ENCODE data around the gene DNER.

GRCh38 chr2:229562472-229563127, 151.8 kb downstream of the DNER start:
- no peak for TF ChIP-seq CHD4 (IDR thresholded peaks at IDR 0.05)
- no peak for TF ChIP-seq SP1 (IDR thresholded peaks at IDR 0.05; ENCODE audit: low read depth, low read length)
- no peak for TF ChIP-seq RAD21 (IDR thresholded peaks at IDR 0.05; ENCODE audit: insufficient read depth, low read depth, low read length)
- TF ChIP-seq BHLHE40 (IDR thresholded peaks at IDR 0.05; ENCODE audit: borderline replicate concordance in 1 of 2, low read depth in 2 of 2, low read length in 1 of 2) = no peak
- no peak for TF ChIP-seq ZZZ3 (IDR thresholded peaks at IDR 0.05; ENCODE audit: control insufficient read depth, insufficient read length, low read depth)
